Ammon's horn (tissue), 1 donor: Measurements from ENCODE around the gene CCDC28B.

ENCODE experiments used
- DNase-seq: peaks from one replicate; pipeline ENCODE4 v3.0.0-alpha.2; 2016; ENCODE audit warnings: low spot score

Gene CCDC28B

GRCh38 chr1:32223683-32224082 is 23.3 kb downstream of the CCDC28B start:
- no peak for DNase-seq

- no peak for DNase-seq
Observed at GRCh38 chr1:32224285-32224684, 23.9 kb downstream of the CCDC28B start.

DNA sequence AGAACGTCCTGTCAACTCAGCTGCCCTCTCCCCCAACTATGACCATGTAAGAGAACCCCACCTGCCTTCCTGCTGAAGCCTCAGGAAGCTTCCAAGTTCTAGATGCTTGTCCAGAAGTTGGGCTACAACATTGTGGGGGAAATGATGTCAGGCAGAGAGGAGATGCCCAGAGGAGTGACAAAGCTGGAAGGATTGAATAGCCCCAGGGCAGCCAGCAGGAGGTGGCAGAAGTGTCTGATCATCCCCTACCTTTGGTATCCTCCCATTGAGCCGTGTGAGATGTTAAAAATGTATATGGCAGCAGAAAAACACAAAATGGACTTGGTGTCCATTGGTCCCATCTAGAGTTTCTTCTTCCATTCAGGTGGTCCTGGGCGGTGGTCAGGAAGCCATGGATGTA is 28.4 kb downstream of the CCDC28B start:
- no peak for DNase-seq

GRCh38 chr1:32231843-32232432 is 31.5 kb downstream of the CCDC28B start:
- DNase-seq: no peak

DNA sequence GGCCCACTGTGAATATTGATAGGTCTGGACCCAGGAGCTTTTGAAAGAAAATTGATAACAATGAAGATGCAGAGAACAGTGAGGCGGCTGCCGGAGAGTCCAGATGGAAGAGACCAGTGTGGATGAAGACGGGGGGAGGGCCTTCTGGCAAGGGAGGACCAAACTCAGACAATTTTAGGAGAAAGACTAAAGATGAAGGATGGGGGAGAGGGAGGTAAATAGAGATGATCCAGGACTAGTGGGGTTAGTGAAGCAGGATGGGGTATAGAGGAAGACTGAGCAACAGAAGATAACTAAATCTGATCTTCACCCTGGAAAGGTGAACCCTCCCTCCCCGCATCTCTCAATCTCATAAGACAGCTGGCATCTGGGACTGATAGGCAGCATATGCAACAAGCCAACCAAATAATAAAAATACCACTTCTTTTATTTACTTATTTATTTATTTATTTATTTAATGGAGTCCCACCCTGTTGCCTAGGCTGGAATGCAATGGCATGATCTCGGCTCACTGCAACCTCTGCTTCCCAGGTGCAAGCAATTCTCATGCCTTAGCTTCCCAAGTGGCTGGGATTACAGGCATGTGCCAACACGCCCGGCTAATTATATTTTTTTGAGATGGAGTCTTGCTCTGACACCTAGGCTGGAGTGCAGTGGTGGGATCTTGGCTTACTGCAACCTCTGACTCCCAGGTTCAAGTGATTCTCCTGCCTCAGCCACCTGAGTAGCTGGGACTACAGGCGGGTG is 32.3 kb downstream of the CCDC28B start:
- no peak for DNase-seq

DNA sequence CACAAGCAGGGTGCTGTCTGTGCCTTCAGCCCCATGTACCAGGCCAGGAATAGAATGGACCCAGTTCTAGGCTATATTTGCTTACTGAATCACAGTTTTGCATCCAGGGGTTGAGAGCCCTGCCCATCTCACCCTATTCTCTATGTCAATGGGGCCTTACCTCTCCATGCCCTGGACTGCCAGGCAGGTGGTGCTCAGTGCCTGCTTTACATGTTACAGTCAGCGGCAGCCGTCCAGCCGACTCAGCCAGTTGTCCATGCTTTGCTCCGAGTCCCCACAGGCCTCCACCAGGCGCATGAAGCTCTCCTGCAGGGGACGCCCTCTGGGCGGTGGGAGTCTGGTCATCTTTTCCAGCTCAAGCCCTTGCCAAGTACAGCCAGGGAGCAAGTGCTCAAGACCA is 34.4 kb downstream of the CCDC28B start:
- DNase-seq: no peak

DNA sequence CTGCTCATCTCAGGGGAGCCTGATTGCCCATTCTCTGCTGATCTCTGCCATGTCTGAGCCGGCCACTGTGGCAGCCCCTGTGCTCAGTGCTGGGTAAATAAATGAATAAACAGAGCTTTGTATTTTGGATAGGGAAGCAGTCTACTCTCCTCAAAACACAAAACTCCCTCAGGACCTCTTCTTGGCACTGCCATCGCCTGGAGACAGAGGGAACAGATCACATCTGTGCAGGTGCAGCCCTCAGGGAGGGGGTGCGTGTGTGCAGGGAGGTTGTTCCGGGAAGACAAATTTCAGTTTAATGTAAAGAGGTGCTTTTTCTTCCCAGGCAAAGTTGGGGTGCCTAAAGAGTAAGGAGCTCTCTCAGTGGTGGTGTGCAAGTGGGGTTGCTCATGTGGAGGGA is 38.9 kb downstream of the CCDC28B start:
- DNase-seq: no peak

DNA sequence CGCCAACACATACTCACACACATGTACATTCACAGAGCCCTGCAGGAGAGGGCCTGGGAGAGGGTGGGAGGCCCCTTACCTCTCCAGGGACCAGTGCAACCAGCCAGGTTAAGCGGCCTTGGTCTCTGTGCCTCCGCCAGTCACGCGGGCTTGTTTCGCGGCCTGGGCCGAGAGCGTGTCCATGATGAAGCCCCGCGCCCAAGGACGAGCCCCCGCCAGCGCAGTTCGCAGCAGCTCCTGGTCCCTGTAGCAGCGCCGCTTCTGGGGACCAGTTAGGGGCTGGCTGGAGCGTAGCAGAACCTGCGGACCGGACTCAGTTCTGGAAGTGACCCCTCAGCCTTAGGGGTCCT is 39.4 kb downstream of the CCDC28B start:
- no peak for DNase-seq

GRCh38 chr1:32240140-32240951 is 40.0 kb downstream of the CCDC28B start:
- DNase-seq: peak; percentile 61

GRCh38 chr1:32241001-32241763 is 40.8 kb downstream of the CCDC28B start:
- peak; percentile 74 for DNase-seq

- peak; percentile 84 for DNase-seq
Observed at GRCh38 chr1:32242341-32242851, 42.0 kb downstream of the CCDC28B start.

DNA sequence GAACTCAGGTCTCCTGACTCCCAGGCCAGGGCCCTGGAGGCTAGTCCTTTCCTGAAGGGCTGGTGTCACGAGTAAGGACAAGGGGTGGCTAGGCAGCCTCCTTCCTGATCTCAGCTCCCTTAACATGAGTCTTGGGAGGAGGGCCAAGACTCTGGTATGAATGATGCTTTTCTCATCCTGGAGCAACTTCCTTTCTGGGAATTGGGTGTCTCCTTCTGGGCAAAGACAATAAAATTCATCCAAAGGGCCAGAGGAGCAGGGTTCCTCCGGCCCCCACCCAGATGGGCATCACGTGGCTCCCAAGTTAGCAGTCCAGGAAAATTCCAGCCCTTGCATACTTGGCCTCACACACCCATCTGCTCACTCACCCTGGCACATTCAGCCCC is 46.5 kb downstream of the CCDC28B start, which contains the start of gene FAM167B:
Gene FAM167B, plus strand, starts transcription at position 335 of the 386 bp plus-strand sequence. CDS start 200 bp downstream, outside the sequence.
- DNase-seq: no peak

GRCh38 chr1:32247452-32247851 is 47.1 kb downstream of the CCDC28B start:
- DNase-seq: no peak

DNA sequence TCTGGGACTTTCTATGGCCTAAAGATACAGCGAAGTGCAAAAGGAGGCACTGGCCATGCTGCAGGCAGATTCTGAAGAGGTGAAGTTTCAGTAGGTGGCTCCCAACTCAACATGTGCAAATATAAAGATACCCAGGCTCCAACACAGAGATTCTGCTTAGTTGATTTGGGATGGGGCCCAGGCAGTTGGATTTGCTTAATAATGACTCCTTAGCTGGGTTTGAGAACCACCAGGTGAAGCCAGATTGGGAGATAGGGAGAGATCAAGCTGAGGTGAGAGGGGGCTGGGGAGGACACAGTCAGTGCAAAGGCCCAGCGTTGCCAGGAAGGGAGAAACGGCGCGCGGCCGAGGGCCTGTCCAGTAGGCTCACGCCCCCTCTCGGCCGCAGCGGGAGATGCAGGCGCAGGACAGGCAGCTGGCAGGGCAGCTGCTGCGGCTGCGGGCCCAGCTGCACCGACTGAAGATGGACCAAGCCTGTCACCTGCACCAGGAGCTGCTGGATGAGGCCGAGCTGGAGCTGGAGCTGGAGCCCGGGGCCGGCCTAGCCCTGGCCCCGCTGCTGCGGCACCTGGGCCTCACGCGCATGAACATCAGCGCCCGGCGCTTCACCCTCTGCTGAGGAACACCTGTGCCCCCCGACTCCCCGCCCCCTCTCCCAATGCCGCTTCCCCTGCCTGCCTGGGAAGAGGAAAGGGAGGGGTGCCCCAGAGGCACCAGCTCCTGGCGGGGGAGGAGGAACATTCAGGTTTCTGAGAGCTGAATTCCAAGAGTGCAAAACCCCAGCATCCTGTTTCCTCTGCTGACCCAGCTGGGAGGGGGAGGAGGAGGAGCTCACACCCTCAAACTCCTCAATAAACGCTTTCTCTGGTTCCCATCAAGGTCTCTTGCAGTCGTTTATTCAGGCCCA is 47.8 kb downstream of the CCDC28B start:
- DNase-seq: peak; percentile 52

- DNase-seq: no peak
Observed at GRCh38 chr1:32249831-32250525, 49.6 kb downstream of the CCDC28B start.

GRCh38 chr1:32250893-32251716 is 50.7 kb downstream of the CCDC28B start, which contains the start of gene LCK:
Gene LCK (plus strand): TSS chr1:32251265. CDS start chr1:32274330, 23,065 bp downstream.
- DNase-seq: no peak
